Prostate gland (tissue), 2 donors: ENCODE measurements around the gene MAP7D1.

Experiments
- CTCF ChIP-seq, 4 experiments: fragments of 200-600 bp in 2 of 4; fragments of 450-650 bp in 2 of 4; sonication (generic) in 2 of 4; IDR thresholded peaks; 1 replicate in 3 of 4; 2 replicates in 1 of 4; pipeline ENCODE4 v1.5.1; 2016 to 2019; ENCODE audit warnings: antibody characterized with exemption in 4 of 4, mild to moderate bottlenecking in 2 of 4, moderate library complexity in 2 of 4
- POLR2A ChIP-seq: fragments of 450-650 bp; IDR thresholded peaks from one replicate; pipeline ENCODE4 v1.6.1; 2016; ENCODE audit warnings: antibody characterized with exemption, mild to moderate bottlenecking

- TF ChIP-seq CTCF (IDR thresholded peaks at IDR 0.05) (no peak), POLR2A (no peak)
Observed at GRCh38 chr1:36115931-36116330, 40.0 kb upstream of the MAP7D1 start.
